ENCODE measurements around the gene ERGIC1.
"Not testable (repeated sequence)": the region's sequence is repeated elsewhere in the genome, so short reads cannot be mapped to it uniquely, and the experiment has no call there.

The ERGIC1 gene

GRCh38 chr5:172800088-172800551 is 33.9 kb upstream of the ERGIC1 start:
- DNase-seq (ENCODE audit: low read depth, low spot score): no peak

- DNase-seq (ENCODE audit: low read depth, low spot score): no peak
Observed at GRCh38 chr5:172801179-172801671, 32.8 kb upstream of the ERGIC1 start.

GRCh38 chr5:172802112-172802511 is 31.9 kb upstream of the ERGIC1 start:
- no peak for DNase-seq (ENCODE audit: low read depth, low spot score)

GRCh38 chr5:172802567-172803176 is 31.4 kb upstream of the ERGIC1 start:
- no peak for DNase-seq (ENCODE audit: low read depth, low spot score)

- DNase-seq (ENCODE audit: low read depth, low spot score): no peak
Observed at GRCh38 chr5:172805018-172805683, 28.9 kb upstream of the ERGIC1 start.

- no peak for DNase-seq (ENCODE audit: low read depth, low spot score)
Observed at GRCh38 chr5:172805736-172806255, 28.3 kb upstream of the ERGIC1 start.

- no peak for DNase-seq (ENCODE audit: low read depth, low spot score)
Observed at GRCh38 chr5:172806897-172807672, 27.0 kb upstream of the ERGIC1 start.

- no peak for DNase-seq (ENCODE audit: low read depth, low spot score)
Observed at GRCh38 chr5:172807766-172808311, 26.2 kb upstream of the ERGIC1 start.

GRCh38 chr5:172809774-172810173 is 24.3 kb upstream of the ERGIC1 start:
- no peak for DNase-seq (ENCODE audit: low read depth, low spot score)

- not testable (repeated sequence) for DNase-seq (ENCODE audit: low read depth, low spot score)
Observed at GRCh38 chr5:172810996-172811395, 23.1 kb upstream of the ERGIC1 start.

- DNase-seq (ENCODE audit: low read depth, low spot score): no peak
Observed at GRCh38 chr5:172815631-172816030, 18.4 kb upstream of the ERGIC1 start.

GRCh38 chr5:172816925-172817562 is 17.0 kb upstream of the ERGIC1 start:
- DNase-seq (ENCODE audit: low read depth, low spot score): no peak

GRCh38 chr5:172817664-172818063 is 16.4 kb upstream of the ERGIC1 start:
- no peak for DNase-seq (ENCODE audit: low read depth, low spot score)

GRCh38 chr5:172818081-172818480 is 16.0 kb upstream of the ERGIC1 start:
- no peak for DNase-seq (ENCODE audit: low read depth, low spot score)

GRCh38 chr5:172819569-172819968 is 14.5 kb upstream of the ERGIC1 start:
- DNase-seq (ENCODE audit: low read depth, low spot score): no peak

GRCh38 chr5:172820046-172820767 is 13.8 kb upstream of the ERGIC1 start:
- no peak for DNase-seq (ENCODE audit: low read depth, low spot score)

- no peak for DNase-seq (ENCODE audit: low read depth, low spot score)
Observed at GRCh38 chr5:172821340-172821985, 12.6 kb upstream of the ERGIC1 start.

- no peak for DNase-seq (ENCODE audit: low read depth, low spot score)
Observed at GRCh38 chr5:172823840-172824362, 10.2 kb upstream of the ERGIC1 start.

- DNase-seq (ENCODE audit: low read depth, low spot score): no peak
Observed at GRCh38 chr5:172825610-172826204, 8.3 kb upstream of the ERGIC1 start.

- no peak for DNase-seq (ENCODE audit: low read depth, low spot score)
Observed at GRCh38 chr5:172827841-172828240, 6.2 kb upstream of the ERGIC1 start.
